Vagina (tissue), 2 donors: ENCODE data around the gene PTPRG. TPM values are rescaled to one million over a fixed set of nuclear protein-coding genes. Genes with fewer than 3 reads are reported as not detected.

Source experiments
- DNase-seq, 2 donors: peaks; one replicate each; pipeline ENCODE4 v3.0.0-alpha.2; 2017; ENCODE audit errors: extremely low spot score in 2 of 2
- H3K27ac ChIP-seq: fragments of 200-600 bp; sonication (generic); one replicate; pipeline ENCODE4 v1.5.1; 2019
- H3K27me3 ChIP-seq: fragments of 200-600 bp; sonication (generic); one replicate; pipeline ENCODE4 v1.5.1; 2019
- H3K36me3 ChIP-seq, 2 donors: fragments of 200-600 bp; sonication (generic); one replicate each; pipeline ENCODE4 v1.5.1; 2017 to 2019
- H3K4me1 ChIP-seq: fragments of 200-600 bp; sonication (generic); one replicate; pipeline ENCODE4 v1.5.1; 2019
- H3K4me3 ChIP-seq, 2 donors: fragments of 200-600 bp; sonication (generic); 1 replicate in 1 of 2; 2 replicates in 1 of 2; pipeline ENCODE4 v1.5.1; 2016 to 2019
- H3K9me3 ChIP-seq: fragments of 200-600 bp; sonication (generic); one replicate; pipeline ENCODE4 v1.5.1; 2019
- CTCF ChIP-seq, 3 experiments: fragments of 450-650 bp in 2 of 3; fragments of 200-600 bp in 1 of 3; sonication (generic) in 1 of 3; IDR thresholded peaks; one replicate each; pipeline ENCODE4 v1.5.1; 2017 to 2019; ENCODE audit warnings: antibody characterized with exemption in 3 of 3, mild to moderate bottlenecking in 2 of 3, moderate library complexity in 2 of 3
- POLR2A ChIP-seq, 2 donors: fragments of 450-650 bp; IDR thresholded peaks; one replicate each; pipeline ENCODE4 v1.6.1; 2017; ENCODE audit warnings: antibody characterized with exemption in 2 of 2, mild to moderate bottlenecking in 2 of 2, moderate library complexity in 2 of 2
- POLR2AphosphoS5 ChIP-seq, 2 donors: sonication (generic); formaldehyde crosslinking; IDR thresholded peaks; one replicate each; pipeline ENCODE4 v1.9.0; 2017; ENCODE audit warnings: antibody characterized with exemption in 2 of 2, mild to moderate bottlenecking in 2 of 2, low read depth in 1 of 2; ENCODE audit not compliant: insufficient read depth in 1 of 2
- intact Hi-C: fragments of 100-400 bp; cut with DNase I; formaldehyde crosslinking; loops from one replicate; pipeline ENCODE4 v1.15.1; 2023
- total RNA-seq: library from RNA; depleted of rRNA; stranded (reverse); fragments of >200 nt; gene quantifications from one replicate; pipeline ENCODE4 v1.2.3, GENCODE V29; 2016

The PTPRG gene
- total RNA-seq, 1 donor from 2014 or later: 47.6 TPM

DNA sequence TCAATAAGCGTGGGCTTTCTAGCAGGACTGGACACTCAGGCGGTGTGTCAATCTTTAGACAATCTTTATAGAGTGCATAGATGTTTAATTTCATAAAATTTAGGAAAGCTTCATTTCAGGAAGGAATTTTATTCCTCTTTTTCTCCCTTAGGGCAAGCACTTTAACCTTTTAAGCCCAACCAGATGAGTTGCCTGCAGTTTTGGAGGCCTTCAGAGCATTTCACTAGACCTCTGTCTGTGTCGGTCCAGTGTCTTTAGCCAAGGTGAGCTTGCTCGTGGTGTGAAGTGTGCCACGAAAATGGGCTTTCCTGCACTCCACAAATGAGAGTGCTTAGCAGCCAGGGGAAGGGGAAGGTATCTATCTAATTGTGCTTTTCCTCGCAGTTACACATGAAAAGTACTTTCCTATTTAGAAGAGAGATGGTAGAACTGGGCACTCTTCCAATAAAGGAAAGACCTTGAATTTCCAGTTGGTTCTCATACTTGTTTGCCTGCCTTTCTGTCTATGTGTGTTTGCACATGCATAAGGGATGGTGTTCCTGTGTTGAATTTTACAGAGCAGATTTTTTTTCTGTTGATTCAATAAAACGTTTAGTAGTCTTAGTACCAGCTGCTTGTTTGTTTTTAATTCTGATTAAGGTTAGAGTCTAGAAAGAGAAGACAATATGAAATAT, 758.3 kb downstream of the PTPRG start:
- Histone ChIP-seq H3K4me1 (no peaks in the 10 kb centered on the region), H3K27ac (no peak overlapping the region), H3K27me3 (no peaks in the 10 kb centered on the region), H3K36me3 (peaks cover 0 to 5% of the 10 kb centered on the region in 2 donors), H3K9me3 (no peaks in the 10 kb centered on the region), H3K4me3 (peak overlapping the region; percentile 42 to 51)
- intact Hi-C loops: no loop called here
- DNase-seq: no peak
- TF ChIP-seq CTCF (IDR thresholded peaks at IDR 0.05) (no peak), POLR2AphosphoS5 (IDR thresholded peaks at IDR 0.05; ENCODE audit: insufficient read depth in 1 of 2, low read depth in 1 of 2) (no peak), POLR2A (IDR thresholded peaks at IDR 0.05) (no peak)

DNA sequence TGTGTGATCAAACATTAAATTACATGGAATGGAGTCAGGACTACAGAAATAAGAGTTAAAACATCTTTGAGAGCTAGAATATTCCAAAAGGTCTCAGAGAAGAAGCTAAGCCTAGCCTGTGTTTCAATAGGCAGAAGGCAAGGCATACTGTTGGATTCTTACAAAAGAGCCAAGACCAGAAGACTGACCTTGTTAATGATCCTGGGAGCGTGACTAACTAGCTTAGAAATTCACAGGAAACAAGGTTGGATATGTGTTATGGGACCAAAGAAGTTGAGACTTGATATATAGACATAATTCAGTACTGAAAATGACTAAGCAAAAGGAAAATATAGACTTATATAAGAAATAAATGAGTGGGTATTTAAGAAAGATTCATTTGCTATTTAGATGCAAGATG, 761.9 kb downstream of the PTPRG start:
- Histone ChIP-seq H3K27me3 (no peaks in the 10 kb centered on the region), H3K9me3 (no peaks in the 10 kb centered on the region), H3K27ac (no peak overlapping the region), H3K4me1 (no peaks in the 10 kb centered on the region), H3K36me3 (peaks cover 0 to 5% of the 10 kb centered on the region in 2 donors), H3K4me3 (no peak overlapping the region)
- DNase-seq: no peak
- intact Hi-C loops: no loop called here
- TF ChIP-seq CTCF (IDR thresholded peaks at IDR 0.05) (no peak), POLR2A (IDR thresholded peaks at IDR 0.05) (no peak), POLR2AphosphoS5 (IDR thresholded peaks at IDR 0.05; ENCODE audit: insufficient read depth in 1 of 2, low read depth in 1 of 2) (no peak)

DNA sequence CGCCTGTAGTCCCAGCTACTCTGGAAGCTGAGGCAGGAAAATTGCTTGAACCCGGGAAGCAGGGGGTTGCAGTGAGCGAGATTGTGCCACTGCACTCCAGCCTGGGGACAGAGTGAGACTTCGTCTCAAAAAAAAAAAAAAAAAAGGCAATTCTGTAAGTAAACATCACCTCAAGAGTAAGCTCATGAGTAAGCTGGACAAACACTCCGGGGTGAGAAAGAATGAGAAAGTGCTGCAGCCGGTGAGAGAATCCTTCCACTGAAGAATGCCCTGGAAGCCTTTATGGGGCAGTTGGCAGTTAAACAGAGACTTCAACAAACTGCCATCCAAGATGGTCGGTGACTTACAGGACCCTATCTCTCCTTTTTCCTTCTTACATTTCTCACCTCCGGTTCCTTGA, 764.5 kb downstream of the PTPRG start:
- no peak overlapping the region for H3K27ac ChIP-seq
- peaks cover 0 to 5% of the 10 kb centered on the region in 2 donors for H3K36me3 ChIP-seq
- DNase-seq: no peak
- no peaks in the 10 kb centered on the region for H3K4me1 ChIP-seq
- intact Hi-C loops: no loop called here
- H3K4me3 ChIP-seq: no peak overlapping the region
- H3K9me3 ChIP-seq: no peaks in the 10 kb centered on the region
- no peaks in the 10 kb centered on the region for H3K27me3 ChIP-seq
- TF ChIP-seq POLR2A (IDR thresholded peaks at IDR 0.05) (no peak), POLR2AphosphoS5 (IDR thresholded peaks at IDR 0.05; ENCODE audit: insufficient read depth in 1 of 2, low read depth in 1 of 2) (no peak), CTCF (IDR thresholded peaks at IDR 0.05) (no peak)

DNA sequence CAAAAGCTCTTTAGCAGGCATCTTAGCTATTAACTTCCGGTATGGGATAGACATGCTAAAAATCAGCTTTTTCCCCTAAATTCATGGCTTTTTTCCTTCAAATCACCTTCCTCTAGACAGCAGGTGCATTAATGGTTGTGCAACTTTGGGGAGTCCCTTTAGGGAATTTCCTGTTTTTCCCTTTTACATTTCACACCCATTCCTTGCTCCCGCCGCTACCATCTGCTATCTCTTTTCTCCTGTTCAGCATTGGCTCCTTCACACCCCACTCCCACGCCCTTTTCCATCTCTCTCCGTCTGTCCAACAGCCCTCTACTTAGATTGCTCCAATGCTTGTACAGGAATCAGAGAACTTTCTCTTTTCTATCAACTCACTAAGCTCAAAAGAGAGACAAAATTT, 768.6 kb downstream of the PTPRG start:
- Histone ChIP-seq H3K36me3 (no peaks in the 10 kb centered on the region), H3K27ac (no peak overlapping the region), H3K4me3 (no peak overlapping the region), H3K4me1 (no peaks in the 10 kb centered on the region), H3K27me3 (no peaks in the 10 kb centered on the region), H3K9me3 (no peaks in the 10 kb centered on the region)
- no peak for DNase-seq
- intact Hi-C loops: no loop called here
- TF ChIP-seq CTCF (IDR thresholded peaks at IDR 0.05): no peak
- no peak for TF ChIP-seq POLR2A (IDR thresholded peaks at IDR 0.05)
- no peak for TF ChIP-seq POLR2AphosphoS5 (IDR thresholded peaks at IDR 0.05; ENCODE audit: insufficient read depth in 1 of 2, low read depth in 1 of 2)

- intact Hi-C loops: no loop called here
Measured at GRCh38 chr3:62332017-62332416, 770.6 kb downstream of the PTPRG start.

More at GRCh38 chr3:62332017-62332416, 770.6 kb downstream of the PTPRG start:
- Histone ChIP-seq H3K9me3 (no peaks in the 10 kb centered on the region), H3K27me3 (no peaks in the 10 kb centered on the region), H3K27ac (no peak overlapping the region), H3K4me1 (no peaks in the 10 kb centered on the region), H3K36me3 (no peaks in the 10 kb centered on the region), H3K4me3 (no peak overlapping the region)
- no peak for TF ChIP-seq POLR2A (IDR thresholded peaks at IDR 0.05)
- no peak for TF ChIP-seq POLR2AphosphoS5 (IDR thresholded peaks at IDR 0.05; ENCODE audit: insufficient read depth in 1 of 2, low read depth in 1 of 2)
- TF ChIP-seq CTCF (IDR thresholded peaks at IDR 0.05): no peak
- no peak for DNase-seq
